SK-N-MC (cell line): ENCODE results near the gene C11orf98.

Source experiments
- EZH2 ChIP-seq: fragments of 200-600 bp; sonication (generic); IDR thresholded peaks from one replicate; pipeline ENCODE4 v1.6.1; 2017; ENCODE audit warnings: antibody characterized with exemption
- POLR2AphosphoS5 ChIP-seq: IDR thresholded peaks from 2 replicates; pipeline ENCODE4 v1.6.1; 2012; ENCODE audit warnings: mild to moderate bottlenecking, low read depth, low read length, borderline replicate concordance

- no peak for TF ChIP-seq EZH2
- TF ChIP-seq POLR2AphosphoS5: peak; percentile 32; the same call in 1 of the 2 replicates
These were observed 24.6 kb upstream of the C11orf98 start, which contains the start of gene LRRN4CL for GRCh38 chr11:62689421-62690183.
